NCI-H446 treated with DMSO at 0.1 percent for 48 hours (cell line): ENCODE results near the gene ICA1L.
"Not testable (repeated sequence)": the region's sequence is repeated elsewhere in the genome, so short reads cannot be mapped to it uniquely, and the experiment has no call there.

Experiments
- DNase-seq: peaks from one replicate; lab custom pipeline; 2025; lab: John Stamatoyannopoulos, UW

ICA1L gene

GRCh38 chr2:202847693-202848524 lies 23.7 kb downstream of the ICA1L start:
- DNase-seq: no peak

DNA sequence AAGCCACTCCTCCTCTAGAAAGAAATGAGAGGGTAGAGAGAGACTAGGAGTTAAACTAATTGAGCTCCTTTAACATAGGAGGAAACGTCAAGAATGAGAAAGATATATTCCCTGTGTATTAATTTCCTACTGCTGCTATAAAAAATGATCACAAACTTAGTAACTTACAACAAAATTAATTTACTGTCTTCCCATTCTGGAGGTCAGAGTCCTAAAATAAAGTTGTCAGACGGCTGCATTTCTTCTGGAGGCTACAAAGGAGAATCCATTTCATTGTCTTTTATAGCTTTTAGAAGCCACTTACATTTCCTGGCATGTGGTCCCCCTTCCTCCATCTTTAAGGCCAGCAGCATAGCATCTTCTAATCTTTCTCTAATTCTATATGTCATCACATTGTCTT lies 26.9 kb downstream of the ICA1L start:
- DNase-seq: no peak

GRCh38 chr2:202842690-202843089 lies 28.9 kb downstream of the ICA1L start:
- DNase-seq: no peak

GRCh38 chr2:202841090-202841867 lies 30.3 kb downstream of the ICA1L start:
- no peak for DNase-seq

GRCh38 chr2:202831242-202832220 lies 40.0 kb downstream of the ICA1L start:
- DNase-seq: peak; percentile 7

DNA sequence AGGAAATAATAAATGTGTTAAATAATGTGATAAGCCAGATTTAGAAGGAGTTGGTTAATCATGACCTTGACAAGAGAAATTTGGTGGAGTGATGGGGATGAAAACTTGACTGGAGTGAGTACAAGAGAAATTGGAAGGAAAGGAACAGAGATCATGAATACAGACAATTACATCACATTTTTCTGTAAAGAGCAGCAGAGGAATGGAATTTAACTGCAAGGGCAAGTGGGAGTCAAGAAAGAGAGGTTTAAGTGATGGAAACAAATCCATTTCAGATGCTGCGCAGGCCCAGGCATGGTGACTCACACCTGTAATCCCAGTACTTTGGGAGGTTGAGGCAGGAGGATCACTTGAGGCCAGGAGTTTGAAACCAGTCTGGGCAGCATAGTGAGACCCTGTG lies 46.7 kb downstream of the ICA1L start:
- DNase-seq: no peak

DNA sequence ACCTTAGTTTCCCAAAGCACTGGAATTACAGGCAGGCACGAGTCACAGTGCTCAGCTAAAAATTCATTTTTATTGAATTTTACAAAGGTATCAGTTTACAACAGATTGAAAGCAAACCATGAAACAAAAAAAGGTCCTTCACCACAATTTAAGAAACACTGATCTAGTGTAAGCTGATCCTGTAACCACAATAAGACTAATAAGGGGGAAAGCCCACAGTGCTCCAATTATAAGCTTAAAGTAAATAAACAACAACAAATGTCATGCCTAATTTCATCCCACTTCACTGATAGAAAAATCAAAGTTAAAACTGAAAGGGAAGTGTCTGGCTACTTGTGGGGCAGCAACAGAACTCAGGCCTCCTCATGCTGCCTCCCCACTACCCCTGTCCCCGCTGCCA lies 49.2 kb downstream of the ICA1L start:
- no peak for DNase-seq

DNA sequence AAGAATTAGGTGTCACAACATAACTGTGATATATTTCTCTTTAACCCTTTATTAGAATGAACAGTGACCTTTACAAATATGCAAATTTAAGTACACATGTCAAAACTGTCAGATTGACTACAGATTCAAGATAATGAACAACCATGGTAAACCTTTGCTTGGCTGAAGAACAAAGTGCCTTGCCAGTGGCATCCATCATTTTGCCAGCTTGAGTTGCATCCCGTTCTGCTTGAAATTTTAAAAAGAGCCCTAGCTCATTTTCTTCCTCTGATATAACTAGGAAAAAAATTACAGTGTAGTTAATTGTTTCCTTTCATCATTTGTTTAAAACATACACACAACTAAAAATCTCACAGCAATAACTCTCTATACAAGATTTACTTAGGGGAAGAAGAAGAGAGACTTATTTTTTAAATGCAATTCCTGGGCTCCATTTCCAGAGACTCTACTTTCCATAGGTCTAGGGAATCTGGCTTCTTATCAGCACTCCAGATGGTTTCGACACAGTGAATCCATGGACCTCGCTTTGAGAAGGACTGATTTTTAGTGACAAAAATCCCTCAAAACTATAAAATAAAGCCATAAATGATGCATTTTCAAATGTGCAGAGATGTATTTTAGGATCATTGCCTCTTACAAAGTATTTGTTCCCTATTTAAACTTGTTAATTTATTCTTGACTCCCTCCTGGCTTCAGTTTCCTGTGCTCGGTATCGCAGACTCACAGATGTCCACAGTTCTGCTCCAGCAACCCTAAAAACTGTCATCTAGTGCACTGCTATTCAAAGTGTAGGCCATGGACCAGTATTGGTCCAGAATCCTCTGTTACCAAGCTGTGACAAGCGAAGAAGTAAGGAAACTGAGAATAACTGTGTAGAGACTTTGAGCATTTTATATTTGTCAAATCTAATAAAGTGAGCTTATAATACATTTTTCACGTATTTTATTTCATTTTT lies 50.1 kb downstream of the ICA1L start:
- peak; percentile 29 for DNase-seq

- no peak for DNase-seq
Measured at GRCh38 chr2:202818321-202818720, 53.2 kb downstream of the ICA1L start.

DNA sequence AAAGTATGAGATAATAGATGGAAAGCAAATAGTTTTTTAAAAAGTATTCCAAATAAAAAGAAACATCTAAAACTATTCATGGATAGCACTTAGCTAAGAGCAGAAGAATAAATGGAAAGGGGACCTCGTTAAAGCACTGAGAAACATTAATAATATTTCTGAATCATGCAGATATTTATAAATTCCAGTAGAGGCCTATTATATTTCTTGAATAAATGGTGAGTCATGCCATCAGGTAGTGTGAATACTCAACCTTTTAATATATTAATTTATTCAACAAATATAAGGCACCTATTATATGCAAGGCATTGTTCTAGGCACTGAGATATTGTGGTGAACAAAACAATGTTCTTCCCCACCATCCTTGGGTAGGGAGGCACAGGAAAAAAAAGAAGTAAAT lies 53.8 kb downstream of the ICA1L start:
- DNase-seq: no peak

DNA sequence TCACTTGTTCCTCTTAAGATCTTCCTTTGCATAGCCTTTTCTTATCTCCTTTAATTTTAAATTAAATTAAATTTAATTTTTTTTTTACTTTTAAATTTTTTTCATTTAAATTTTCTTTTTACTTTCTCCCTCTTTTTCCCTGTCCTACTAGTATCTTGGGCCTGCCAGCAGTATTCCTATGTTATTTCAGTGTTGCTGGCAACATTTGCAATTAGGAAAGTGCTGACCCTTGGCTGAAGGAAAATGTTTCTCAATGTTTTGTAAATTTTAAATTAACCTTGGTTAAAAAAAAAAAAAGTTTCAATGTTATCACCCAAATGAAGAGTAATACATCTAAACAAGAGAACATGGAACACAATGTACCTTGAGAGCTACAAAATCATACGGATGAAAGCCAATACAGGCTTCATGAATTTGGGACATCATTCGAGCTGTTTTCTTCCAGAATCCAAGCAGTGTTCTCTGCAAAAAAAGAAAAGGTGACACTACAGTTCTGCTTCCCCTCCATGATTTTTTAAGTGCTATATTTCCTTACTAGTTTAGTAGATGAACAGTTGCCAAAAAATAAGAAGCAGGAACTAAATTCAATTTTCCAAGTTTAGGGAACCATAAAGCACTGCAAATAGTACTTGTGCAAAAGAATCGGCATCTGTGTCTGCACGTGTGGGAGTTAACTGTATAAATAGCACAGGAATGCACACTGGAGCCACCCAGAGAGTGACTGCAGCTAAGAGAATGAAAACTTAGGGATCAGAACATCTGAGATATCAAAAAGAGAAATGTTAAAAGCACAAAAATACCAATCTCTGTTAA lies 55.8 kb downstream of the ICA1L start:
- no peak for DNase-seq

DNA sequence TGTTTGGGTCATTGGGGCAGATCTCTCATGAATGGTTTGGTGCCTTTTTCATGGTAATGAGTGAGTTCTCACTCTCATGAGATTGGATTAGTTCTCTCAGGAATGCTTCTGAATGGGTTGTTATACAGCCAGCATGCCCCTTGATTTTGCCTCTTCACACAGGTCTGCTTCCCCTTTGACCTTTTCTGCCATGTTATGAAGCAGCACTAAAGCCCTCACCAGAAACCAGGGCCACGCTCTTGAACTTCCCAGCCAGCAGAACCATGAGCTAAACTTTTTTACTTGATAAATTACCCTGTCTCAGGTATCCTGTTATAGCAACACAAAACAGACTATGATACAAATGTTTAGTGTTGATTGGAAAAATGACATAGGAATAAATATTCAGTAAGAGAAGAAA lies 57.3 kb downstream of the ICA1L start:
- DNase-seq: no peak

GRCh38 chr2:202813387-202813786 lies 58.2 kb downstream of the ICA1L start:
- DNase-seq: no peak

GRCh38 chr2:202808754-202809153 lies 62.8 kb downstream of the ICA1L start:
- no peak for DNase-seq

DNA sequence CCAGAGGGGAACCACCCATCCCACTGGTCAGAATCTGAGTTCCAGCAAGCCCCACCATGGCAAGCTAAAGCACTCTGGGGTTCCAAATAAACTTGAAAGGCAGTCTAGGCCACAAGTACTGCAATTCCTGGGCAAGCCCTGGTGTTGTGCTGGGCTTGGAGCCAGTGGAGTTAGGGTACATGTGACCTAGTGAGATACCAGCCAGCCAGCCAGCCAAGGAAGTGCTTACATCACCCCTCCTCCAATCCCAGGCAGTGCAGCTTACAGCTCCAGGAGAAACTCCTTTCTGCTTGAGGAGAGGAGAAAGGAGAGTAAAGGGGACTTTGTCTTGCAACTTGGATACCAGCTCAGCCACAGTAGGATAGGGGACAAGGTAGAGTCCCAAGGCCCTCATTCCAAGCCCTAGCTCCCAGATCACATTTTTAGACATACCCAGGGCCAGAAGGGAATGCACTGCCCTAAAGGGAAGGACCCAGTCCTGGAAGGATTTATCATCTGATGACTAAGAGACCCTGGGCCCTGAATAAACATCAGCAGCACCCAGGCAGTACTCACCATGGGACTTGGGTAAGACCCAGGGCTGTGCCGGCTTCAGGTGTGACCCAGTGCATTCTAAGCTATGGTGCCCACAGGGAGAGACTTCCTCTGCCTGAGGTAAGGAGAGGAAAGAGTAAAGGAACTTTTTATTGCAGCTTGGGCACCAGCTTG lies 64.0 kb downstream of the ICA1L start:
- DNase-seq: peak; percentile 61

DNA sequence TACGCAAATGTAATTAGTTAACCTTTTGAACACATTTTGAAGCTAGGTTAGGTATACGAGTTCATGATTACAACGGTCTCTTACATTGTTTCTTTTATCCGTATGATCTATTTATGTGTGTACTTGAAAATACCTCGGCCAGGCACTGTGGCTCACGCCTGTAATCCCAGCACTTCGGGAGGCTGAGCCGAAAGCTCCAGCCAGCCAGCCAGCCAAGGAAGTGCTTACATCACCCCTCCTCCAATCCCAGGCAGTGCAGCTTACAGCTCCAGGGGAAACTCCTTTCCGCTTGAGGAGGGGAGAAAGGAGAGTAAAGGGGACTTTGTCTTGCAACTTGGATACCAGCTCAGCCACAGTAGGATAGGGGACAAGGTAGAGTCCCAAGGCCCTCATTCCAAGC lies 65.7 kb downstream of the ICA1L start:
- DNase-seq: not testable (repeated sequence)

- no peak for DNase-seq
Measured at GRCh38 chr2:202797944-202798343, 73.6 kb downstream of the ICA1L start.

DNA sequence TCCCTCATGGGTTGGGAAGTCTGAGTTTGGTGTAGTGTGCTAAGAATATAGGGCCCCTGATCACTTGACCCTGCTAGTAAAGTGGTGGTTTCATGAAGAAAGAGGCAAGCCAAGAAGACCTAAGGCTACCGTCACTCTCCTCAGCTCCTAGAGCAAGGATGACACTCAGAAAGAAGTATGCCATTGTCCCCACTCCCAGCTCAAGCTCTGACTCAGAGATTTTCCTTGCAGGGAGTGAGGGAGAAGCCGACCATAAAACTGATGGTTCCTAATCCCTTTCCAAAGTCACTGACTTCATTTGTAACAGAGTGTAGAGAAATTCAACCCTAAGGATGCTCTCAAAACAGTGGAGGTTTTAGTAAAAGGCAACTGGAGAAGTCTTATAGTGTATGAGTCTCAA lies 80.9 kb downstream of the ICA1L start:
- DNase-seq: no peak

GRCh38 chr2:202786842-202787241 lies 84.7 kb downstream of the ICA1L start:
- no peak for DNase-seq
